Measurements from ENCODE around the gene STAC2. TPM values are rescaled to one million over a fixed set of nuclear protein-coding genes. Genes with fewer than 3 reads are reported as not detected.

Gene STAC2, protein sequence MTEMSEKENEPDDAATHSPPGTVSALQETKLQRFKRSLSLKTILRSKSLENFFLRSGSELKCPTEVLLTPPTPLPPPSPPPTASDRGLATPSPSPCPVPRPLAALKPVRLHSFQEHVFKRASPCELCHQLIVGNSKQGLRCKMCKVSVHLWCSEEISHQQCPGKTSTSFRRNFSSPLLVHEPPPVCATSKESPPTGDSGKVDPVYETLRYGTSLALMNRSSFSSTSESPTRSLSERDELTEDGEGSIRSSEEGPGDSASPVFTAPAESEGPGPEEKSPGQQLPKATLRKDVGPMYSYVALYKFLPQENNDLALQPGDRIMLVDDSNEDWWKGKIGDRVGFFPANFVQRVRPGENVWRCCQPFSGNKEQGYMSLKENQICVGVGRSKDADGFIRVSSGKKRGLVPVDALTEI
- 0.46 TPM for total RNA-seq
- long read RNA-seq, partial matches to known transcripts = 0 of 2 reads
- long read RNA-seq, other reads (novel, unspliced or antisense) = 1 of 2 reads

DNA sequence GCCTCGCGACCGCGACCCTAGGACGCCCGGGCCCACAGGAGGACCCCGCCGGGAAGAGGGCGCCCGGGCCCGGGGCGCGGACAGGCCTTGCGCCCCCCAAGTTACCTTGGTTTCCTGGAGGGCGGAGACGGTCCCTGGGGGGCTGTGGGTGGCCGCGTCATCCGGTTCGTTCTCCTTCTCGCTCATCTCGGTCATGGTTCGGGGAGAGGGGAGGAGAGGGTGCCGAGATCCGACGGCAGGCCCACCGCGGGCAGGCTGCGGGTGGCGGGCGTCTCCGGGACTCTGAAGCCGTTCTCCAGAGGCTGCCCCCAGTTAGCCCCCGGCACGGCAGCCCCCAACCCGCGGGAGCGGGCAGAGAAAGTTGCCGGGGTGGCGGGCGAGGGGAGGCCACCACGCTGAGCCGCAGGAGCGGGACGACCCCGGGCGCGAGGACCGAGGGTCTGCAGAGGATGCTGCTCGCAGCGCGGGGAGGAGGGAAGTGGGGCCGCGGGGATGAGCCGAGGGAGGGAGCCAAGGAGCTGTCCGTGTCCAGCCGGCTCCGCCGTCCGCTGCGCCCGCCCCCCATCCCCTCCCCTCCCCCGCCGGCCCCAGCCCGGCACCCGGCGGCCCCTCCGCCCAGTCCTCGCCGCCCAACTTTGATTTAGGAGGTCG is at the start of gene STAC2:
TSS of gene STAC2 (minus strand) at position 638 of the 651 bp plus-strand sequence. CDS start at position 195, 443 bp downstream.
- Histone ChIP-seq H3K4me1 (peaks cover 16% of the 10 kb centered on the region), H3K4me3 (peak within 1 kb of the TSS; percentile 34), H3K36me3 (no peaks in the 10 kb centered on the region), H3K9me3 (no peaks in the 10 kb centered on the region), H3K27ac (no peak within 1 kb of the TSS), H3K27me3 (peaks cover 64% of the 10 kb centered on the region)
- ATAC-seq (no peak), DNase-seq (no peak)
- TF ChIP-seq, protein P1, sequence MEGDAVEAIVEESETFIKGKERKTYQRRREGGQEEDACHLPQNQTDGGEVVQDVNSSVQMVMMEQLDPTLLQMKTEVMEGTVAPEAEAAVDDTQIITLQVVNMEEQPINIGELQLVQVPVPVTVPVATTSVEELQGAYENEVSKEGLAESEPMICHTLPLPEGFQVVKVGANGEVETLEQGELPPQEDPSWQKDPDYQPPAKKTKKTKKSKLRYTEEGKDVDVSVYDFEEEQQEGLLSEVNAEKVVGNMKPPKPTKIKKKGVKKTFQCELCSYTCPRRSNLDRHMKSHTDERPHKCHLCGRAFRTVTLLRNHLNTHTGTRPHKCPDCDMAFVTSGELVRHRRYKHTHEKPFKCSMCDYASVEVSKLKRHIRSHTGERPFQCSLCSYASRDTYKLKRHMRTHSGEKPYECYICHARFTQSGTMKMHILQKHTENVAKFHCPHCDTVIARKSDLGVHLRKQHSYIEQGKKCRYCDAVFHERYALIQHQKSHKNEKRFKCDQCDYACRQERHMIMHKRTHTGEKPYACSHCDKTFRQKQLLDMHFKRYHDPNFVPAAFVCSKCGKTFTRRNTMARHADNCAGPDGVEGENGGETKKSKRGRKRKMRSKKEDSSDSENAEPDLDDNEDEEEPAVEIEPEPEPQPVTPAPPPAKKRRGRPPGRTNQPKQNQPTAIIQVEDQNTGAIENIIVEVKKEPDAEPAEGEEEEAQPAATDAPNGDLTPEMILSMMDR (IDR thresholded peaks at IDR 0.05) = no peak
- intact Hi-C loops (cut with DNase I) = no loop called here

DNA sequence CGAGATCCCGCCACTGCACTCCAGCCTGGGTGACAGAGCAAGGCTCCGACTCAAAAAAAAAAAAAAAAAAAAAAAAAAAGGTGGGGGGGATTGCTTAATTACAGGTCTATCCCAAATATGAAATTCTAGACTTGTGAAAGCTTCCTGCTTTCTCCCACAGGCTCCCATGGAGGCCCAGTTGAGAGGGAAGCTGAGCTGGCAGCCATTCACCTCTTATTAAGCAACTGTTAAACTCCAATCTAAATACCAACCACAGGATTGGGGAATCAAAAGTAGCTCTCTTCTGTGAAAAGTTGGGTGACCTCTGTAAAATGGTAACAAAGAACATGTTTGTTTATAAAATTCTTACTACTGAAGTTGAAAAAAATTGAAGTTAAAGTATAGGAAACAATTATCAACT is 45.8 kb upstream of the STAC2 start:
- H3K27ac ChIP-seq = no peak overlapping the region
- TF ChIP-seq, protein P1 (IDR thresholded peaks at IDR 0.05) = no peak
- intact Hi-C loops (cut with DNase I) = no loop called here
- no peaks in the 10 kb centered on the region for H3K27me3 ChIP-seq
- no peak overlapping the region for H3K4me3 ChIP-seq
- peaks cover 70% of the 10 kb centered on the region for H3K36me3 ChIP-seq
- ATAC-seq (no peak), DNase-seq (no peak)
- H3K4me1 ChIP-seq = no peaks in the 10 kb centered on the region
- no peaks in the 10 kb centered on the region for H3K9me3 ChIP-seq

DNA sequence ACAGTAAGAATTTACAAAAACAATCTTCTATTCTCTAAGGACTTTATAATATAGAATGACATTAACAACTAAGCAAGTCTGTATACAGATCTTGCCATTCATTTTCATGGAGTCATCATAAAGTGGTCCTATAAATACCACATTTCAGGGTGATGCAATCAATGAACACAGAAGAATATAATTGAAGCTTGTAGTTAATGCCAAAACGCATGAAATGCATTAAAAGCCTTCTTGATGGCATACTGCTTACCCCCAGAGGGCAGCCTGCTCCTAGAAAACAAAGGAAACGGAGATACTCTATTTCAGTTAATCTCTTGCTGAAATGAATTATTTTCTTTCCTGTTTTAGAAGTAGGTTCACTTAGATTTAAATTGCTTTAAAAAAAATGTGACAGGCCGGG is 45.2 kb upstream of the STAC2 start:
- H3K27ac ChIP-seq = no peak overlapping the region
- H3K4me1 ChIP-seq = no peaks in the 10 kb centered on the region
- TF ChIP-seq, protein P1 (IDR thresholded peaks at IDR 0.05) = peak; percentile 30
- H3K4me3 ChIP-seq = no peak overlapping the region
- DNase-seq (no peak), ATAC-seq (peak; percentile 26)
- H3K36me3 ChIP-seq = peaks cover 74% of the 10 kb centered on the region
- H3K27me3 ChIP-seq = no peaks in the 10 kb centered on the region
- H3K9me3 ChIP-seq = no peaks in the 10 kb centered on the region
- intact Hi-C loops (cut with DNase I) = no loop called here

DNA sequence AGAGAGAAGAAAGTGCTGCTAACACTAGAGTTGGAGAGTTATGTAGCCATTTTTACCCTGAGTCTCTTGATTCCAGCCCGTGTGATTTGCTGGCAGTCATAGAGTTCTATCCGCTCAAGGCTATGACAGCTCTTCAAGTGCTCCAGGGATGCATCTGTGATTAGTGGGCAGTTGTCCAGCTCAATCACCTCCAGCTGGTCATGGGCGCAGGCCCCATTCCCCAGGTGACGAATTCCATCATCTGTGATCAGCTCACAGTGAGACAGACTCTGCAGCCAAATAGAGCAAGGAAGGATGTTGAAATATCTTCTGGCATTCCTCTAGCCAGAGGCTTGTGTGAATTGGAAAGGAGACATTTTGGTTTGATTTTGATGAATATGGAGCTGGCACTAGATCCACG is 38.4 kb upstream of the STAC2 start:
- peaks cover 93% of the 10 kb centered on the region for H3K36me3 ChIP-seq
- no peaks in the 10 kb centered on the region for H3K4me1 ChIP-seq
- no peaks in the 10 kb centered on the region for H3K9me3 ChIP-seq
- ATAC-seq (no peak), DNase-seq (no peak)
- TF ChIP-seq, protein P1 (IDR thresholded peaks at IDR 0.05) = no peak
- H3K27me3 ChIP-seq = no peaks in the 10 kb centered on the region
- no peak overlapping the region for H3K4me3 ChIP-seq
- intact Hi-C loops (cut with DNase I) = no loop called here
- H3K27ac ChIP-seq = no peak overlapping the region

DNA sequence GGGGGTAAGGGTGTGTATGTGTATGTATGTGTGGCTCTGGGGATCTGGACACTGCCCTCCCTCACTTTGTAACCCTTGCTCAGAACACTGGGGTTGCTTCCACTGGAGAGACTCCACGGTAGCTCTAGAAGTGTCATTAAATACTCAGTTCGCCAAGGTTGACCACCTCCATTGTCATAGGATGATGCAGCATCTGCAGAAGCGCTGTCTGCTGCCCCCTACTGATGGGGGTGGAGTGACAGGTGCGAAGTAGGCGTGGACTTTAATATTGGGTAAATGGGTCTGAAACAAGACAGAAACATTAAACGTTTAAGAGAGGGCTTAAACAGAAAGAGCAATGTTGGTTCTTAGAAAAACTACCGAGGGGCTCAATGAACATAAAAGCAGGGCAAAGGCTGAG is 35.5 kb upstream of the STAC2 start:
- Histone ChIP-seq H3K4me1 (no peaks in the 10 kb centered on the region), H3K27ac (no peak overlapping the region), H3K27me3 (no peaks in the 10 kb centered on the region), H3K36me3 (peaks cover 93% of the 10 kb centered on the region), H3K4me3 (no peak overlapping the region), H3K9me3 (no peaks in the 10 kb centered on the region)
- intact Hi-C loops (cut with DNase I) = no loop called here
- DNase-seq = no peak
- TF ChIP-seq, protein P1 (IDR thresholded peaks at IDR 0.05) = peak; percentile 27
- peak; percentile 30 for ATAC-seq
